PC-3 (cell line): ENCODE results near the gene NPSR1.

Experiments used
- CTCF ChIP-seq: fragments of 300-600 bp; sonication (generic); conservative IDR thresholded peaks from 2 replicates; pipeline ENCODE4 v1.5.1; 2017; ENCODE audit warnings: antibody characterized with exemption, low read depth, mild to moderate bottlenecking, low read length
- EZH2 ChIP-seq: fragments of 300-600 bp; sonication (generic); IDR thresholded peaks from one replicate; pipeline ENCODE4 v1.6.1; 2017; ENCODE audit warnings: antibody characterized with exemption, mild to moderate bottlenecking, low read length; ENCODE audit not compliant: unreplicated experiment
- EZH2phosphoT487 ChIP-seq: fragments of 300-600 bp; sonication (generic); IDR thresholded peaks from 2 replicates; pipeline ENCODE4 v1.6.1; 2018; ENCODE audit warnings: mild to moderate bottlenecking, antibody characterized with exemption, low read length, borderline replicate concordance

DNA sequence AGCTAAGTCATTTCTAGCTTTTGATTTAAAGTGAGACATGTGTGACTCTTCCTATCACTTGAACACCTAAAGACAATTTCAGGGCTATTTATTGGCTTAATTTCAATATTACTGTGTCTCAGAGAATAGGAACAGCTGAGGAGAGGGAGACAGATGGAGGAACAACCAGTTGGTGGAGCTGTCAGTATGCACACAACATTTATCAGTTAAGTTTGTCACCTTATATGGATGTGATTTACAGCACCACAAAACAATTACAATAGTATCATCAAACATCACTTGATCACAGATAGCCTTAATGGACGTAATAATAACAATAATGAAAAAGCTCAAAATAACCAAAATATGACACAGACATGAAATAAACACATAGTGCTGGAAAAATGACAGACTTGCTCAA is 129.6 kb downstream of the NPSR1 start:
- no peak; the same call in 1 of the 2 replicates for TF ChIP-seq CTCF
- no peak for TF ChIP-seq EZH2phosphoT487
- no peak for TF ChIP-seq EZH2
